ENCODE data around the gene USH2A.

- TF ChIP-seq CTCF (conservative IDR thresholded peaks at IDR 0.05; ENCODE audit: low read length): no peak
- TF ChIP-seq EZH2phosphoT487 (IDR thresholded peaks at IDR 0.05; ENCODE audit: borderline replicate concordance): no peak
These were observed 129.6 kb downstream of the USH2A start for GRCh38 chr1:216293683-216294082.
